Measurements from ENCODE around the gene ZKSCAN3.
"Not testable (repeated sequence)": the region's sequence is repeated elsewhere in the genome, so short reads cannot be mapped to it uniquely, and the experiment has no call there.

The ZKSCAN3 gene

GRCh38 chr6:28349892-28350737 is at the start of gene ZKSCAN3:
ZKSCAN3 (plus strand) TSS chr6:28349947; CDS start chr6:28359587, 9,640 bp downstream.
- DNase-seq = peak; percentile 71

DNA sequence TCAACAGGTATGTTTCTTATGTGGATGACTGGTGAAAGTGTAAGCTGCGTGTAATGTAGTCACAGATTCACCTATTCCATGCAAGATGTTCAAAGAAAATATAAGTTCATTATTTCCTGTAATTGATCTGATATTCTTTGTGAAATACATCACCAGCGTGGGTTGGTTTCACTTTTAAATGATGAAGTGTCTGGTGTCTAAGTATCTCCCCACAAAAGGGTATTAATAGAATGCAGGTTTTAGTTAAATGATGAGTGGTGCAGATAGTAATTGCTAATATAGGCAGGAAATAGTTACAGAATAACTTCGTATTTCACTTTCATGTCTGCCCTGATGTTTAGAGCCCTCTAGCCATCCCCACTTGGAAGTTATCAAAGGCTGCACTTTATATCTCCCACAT is 46.2 kb upstream of the ZKSCAN3 start:
- DNase-seq = no peak

GRCh38 chr6:28306363-28306762 is 43.4 kb upstream of the ZKSCAN3 start:
- DNase-seq = not testable (repeated sequence)

- DNase-seq = no peak
Observed at GRCh38 chr6:28311139-28311823, 38.5 kb upstream of the ZKSCAN3 start.

DNA sequence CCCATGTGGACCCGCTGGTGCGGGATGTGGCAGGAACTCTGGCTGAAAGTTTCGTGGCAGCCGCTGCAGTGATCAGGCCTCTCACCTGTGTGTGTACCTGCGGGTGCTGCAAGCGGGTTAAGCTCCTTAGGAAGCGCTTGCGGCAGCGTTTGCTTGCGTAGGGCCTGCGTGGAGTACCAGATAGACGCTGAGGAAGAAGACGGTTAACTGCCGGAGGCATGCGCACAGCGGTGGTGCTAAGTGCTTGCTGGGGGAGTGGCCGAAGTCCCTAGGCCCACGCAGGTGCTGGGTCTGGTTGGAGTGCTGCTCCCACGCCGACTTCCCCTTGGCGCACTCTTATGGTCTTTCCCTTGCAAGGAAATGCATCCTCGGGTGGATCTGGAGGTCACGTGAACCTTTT is 36.8 kb upstream of the ZKSCAN3 start:
- DNase-seq = no peak

DNA sequence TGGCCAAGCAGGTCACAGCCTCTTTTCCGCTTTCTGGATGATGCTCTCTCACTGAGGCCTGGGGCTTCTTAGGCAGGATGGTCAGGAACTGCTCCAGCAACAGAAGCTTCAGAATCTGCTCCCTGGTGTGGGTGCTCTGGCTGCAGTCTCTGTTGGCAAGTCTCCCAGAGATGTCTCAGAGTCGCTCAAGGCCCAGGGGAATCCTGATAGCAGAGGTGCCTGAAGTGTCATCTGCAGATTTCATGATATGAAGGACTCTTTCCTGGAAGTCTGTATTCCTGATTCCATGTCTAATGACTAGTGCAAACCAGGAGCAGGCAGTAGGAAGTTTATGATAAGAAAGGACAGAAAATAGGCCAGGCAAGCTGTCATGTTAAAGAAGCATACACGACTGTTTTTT is 34.1 kb upstream of the ZKSCAN3 start:
- no peak for DNase-seq

DNA sequence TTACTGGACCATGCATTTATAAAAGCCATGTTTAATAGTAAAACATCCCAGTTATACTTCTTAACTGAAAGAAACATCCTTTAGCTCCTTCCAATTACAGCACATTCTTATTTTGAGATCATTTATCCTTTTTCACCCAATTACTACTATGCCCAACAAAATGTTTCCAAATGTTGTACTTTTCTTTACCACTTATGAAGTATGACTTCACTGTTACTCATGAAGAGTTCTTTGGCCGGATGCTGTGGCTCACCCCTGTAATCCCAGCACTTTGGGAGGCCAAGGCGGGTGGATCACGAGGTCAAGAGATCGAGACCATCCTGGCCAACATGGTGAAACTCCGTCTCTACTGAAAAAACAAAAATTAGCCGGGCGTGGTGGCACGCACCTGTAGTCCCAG is 31.9 kb upstream of the ZKSCAN3 start:
- DNase-seq = not testable (repeated sequence)

GRCh38 chr6:28322661-28323060 is 27.1 kb upstream of the ZKSCAN3 start:
- DNase-seq = no peak

GRCh38 chr6:28323813-28324424 is 25.8 kb upstream of the ZKSCAN3 start:
- DNase-seq = no peak

DNA sequence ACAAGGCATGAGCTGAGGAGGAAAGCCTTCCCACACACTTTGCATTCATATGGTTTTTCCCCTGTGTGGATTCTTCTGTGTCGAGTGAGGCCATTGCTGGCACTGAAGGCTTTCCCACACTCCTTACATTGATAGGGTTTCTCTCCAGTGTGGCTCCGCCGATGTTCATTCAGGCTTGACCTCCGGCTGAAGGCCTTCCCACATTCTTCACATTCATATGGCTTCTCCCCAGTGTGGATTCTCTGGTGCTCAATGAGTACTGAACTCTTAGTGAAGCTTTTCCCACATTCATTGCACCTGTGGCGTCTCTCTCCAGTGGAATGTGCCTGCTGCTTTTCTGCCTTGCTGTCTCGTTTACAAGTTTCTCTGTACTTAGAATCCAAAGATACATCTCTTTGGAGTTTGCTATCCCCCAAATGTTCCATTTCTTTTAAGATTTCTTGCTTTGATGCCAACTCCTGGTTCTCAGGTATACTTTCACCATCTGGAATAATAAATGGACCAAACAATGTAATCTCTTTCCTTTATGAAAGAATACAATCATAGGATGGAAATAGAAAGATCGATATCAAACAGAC is 23.3 kb upstream of the ZKSCAN3 start:
- no peak for DNase-seq

- no peak for DNase-seq
Observed at GRCh38 chr6:28330041-28330440, 19.7 kb upstream of the ZKSCAN3 start.

DNA sequence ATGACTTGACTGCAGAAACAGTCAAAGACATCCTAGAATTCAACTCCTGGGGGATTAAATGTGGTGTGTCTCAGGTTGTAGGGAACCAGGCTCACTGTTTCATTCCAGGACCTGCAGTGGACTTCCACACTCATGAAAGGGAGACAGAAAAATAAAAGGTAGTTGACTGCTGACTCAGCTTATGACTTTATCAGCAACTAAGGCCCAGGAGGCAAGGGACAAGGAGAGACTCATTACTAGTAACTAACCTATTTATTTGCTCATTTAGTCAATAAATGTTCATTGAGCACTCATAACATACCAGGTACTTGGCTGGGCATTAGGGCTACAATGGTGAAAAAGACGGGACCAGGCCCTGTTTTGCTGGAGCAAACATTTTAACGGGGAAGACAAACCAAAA is 16.7 kb upstream of the ZKSCAN3 start:
- DNase-seq = no peak

GRCh38 chr6:28333599-28334018 is 16.1 kb upstream of the ZKSCAN3 start:
- DNase-seq = no peak

DNA sequence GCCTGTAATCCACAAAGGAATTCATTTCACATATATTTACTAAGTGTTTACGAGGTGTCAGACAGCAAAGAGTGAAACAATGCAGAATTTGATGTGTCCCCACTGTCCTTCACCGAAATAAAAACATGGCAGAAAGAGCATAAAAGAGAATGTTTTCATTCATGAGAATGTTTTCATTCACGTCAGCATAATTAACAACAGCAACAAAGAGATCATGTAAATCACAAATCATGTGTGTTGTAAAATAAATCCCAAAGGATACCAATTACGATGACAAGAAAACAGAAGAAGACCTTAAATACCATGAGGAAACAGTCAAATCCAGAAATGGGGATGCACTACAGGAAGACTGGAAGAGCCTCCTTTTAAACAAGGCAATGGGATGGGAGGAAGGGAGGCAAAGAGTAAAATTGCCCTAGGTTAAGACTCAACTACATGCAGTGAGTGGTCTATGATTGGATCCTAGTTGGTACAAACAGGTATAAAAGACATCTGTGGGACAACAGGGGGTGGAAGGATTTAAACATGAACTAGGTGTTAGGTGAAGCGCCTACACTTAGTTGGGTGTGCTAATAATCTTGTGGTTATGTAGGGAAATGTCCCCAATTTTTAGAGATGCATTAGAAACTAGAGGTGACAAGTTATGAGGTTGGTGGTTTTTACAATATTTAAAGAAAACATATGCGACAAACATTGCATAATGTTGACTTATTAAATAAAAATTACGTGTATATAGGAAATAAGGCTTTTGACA is 15.3 kb upstream of the ZKSCAN3 start:
- DNase-seq = no peak

GRCh38 chr6:28335040-28335563 is 14.6 kb upstream of the ZKSCAN3 start:
- no peak for DNase-seq

- DNase-seq = peak; percentile 96
Observed at GRCh38 chr6:28335564-28336283, 14.0 kb upstream of the ZKSCAN3 start, which contains the start of gene ZSCAN31. ZSCAN31 (minus strand) TSS chr6:28336148; CDS start chr6:28329683, 6,465 bp downstream.

DNA sequence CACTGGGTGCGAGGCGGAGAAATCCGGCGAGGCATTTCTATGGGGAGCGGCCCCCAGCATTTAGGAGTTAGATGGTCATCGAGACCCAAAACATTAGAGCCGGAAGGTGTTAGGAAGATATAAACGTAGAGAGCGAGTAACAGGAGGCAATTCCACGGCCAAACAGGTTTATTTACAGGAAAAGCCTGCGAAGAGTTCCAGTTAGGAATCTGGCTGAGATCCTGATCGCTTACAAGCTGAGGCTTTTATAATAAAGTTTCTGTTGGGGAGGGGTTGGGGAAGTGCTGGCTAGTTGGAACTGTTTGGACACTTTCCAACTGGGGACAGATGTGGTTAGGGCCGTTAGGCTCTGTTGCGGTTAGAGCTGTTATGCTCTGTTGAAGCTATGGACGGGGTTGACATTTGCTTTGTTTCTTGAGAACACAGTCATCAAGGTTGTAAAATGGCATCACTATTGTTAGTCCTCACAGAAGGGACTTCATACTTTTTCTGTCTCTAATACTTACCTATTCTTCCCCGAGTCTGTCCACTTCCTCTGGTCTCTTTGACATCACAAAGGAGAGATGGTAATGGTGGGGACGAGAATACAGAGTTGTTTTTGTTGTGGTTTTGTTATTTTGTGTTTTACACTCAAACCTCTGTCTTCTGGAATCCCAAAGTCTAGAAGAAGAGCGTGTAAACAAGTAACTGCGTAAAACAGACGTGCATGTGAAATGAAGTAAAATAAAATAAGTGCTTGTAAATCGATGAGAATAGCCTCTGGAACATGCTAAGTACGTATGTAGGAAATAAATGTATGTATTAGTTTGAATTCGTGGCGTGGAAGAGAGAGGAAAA is 13.2 kb upstream of the ZKSCAN3 start:
- DNase-seq = peak; percentile 74

- no peak for DNase-seq
Observed at GRCh38 chr6:28337121-28337520, 12.6 kb upstream of the ZKSCAN3 start.

GRCh38 chr6:28340310-28341095 is 9.2 kb upstream of the ZKSCAN3 start:
- no peak for DNase-seq

Measured in GDM1 (cell line).